GM19455 (cell line): ENCODE data around the gene PRKAR1B.
A peak's percentile ranks its signal among the peaks of the same experiment; 100 is the strongest.

Experiments used
- ATAC-seq: cut with Tn5 transposase; IDR thresholded peaks from one replicate; pipeline ENCODE4 v1.9.1; 2021; ENCODE audit not compliant: unreplicated experiment

The PRKAR1B gene

DNA sequence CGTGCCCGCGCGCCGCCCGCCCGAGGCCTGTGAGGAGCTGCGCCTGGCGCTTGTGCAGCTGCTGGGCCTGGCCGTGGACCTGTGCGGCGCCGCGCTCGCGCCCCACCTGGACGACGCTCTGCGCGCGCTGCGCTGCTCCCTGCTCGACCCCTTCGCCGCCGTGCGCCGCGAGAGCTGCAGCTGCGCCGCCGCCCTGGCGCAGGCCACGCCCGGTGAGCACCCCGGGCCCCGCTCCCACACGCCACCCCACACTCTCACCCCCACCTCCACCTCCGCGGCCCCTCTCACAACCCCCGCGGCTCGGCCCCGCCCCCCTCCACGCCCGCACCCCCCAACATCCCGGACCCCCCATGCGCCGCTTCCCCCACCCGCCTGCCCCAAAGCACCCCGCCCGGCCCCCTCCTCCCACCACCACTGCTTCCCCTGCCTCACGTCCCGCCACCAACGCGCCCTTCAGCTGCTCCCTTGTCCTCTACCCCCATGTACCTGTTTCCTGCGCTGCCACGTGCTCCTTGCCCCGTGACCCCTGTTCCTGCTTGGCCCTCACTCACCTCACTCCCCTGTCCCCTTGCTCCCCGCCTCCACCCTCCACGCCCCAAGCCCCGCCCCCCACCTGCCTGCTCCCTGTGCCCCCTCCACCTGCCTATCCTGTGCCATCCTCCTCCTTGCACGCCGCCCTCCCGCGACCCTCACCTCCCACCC lies at the start of gene PRKAR1B:
TSS of gene PRKAR1B (minus strand) at position 178 of the 702 bp plus-strand sequence. CDS start 15,776 bp downstream, outside the sequence.
- peak; percentile 45 for ATAC-seq

DNA sequence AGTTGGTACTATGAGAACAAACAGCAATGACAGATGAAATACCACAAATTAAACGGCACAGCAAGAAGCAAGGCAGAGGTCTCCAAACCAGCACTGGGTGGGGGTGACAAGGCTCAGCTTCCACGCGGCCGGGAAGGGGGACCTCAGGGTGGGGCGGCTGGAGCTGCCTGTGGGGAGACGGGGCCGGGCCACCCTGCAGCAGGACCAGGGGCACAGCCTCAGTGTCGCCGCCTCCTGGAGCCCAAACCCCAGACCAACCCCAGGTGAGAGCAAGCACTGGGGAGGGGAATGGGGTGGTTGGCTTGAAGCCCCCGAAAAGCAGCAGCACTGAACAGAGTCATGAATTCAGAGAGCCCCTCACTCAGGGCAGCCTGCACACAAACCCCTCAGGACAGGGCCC lies 49.3 kb upstream of the PRKAR1B start:
- no peak for ATAC-seq

DNA sequence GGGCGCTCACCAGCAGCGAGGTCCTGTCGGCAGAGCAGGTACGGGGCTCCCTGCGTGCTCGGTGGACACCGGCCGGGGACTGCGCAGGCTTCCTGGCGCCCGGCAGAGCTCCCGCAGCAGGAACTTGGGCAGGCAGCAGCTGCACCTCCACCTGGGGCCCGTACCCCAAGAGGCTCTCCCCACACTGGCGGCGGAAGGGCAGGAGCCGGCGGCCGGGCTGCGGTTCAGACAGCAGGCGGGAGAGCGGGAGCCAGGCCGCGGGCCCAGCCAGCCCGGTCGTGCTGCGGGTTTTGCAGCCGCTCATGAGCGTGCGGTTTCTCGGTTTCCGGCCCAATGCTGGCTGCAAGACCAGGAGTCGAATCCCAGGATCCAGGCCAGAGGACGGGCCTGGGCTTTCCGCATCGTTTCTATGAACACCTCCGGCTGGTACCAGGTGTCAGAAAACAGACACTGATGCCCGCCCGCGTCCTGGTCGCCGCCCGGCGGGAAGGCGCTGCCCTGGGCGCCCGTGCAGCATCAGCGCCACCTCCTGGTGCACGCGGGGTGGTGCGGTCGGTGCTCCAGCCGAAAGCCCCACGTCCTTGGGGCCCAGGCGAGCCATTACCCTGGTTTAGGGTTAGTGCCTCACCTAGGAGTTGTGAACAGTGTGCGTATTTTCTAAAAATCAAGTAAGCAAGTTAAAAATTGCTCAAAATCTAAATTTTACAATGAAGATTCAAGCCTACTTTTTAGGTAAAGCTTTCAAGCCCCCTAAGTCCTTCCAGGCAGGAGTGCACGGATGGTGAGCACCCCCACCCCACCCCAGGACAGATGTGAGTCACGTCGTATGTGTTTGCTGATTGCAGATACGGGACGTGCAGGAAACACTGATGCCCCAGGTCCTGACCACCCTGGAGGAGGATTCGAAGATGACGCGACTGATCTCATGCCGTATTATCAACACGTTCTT lies 47.4 kb upstream of the PRKAR1B start:
- ATAC-seq, result no peak

DNA sequence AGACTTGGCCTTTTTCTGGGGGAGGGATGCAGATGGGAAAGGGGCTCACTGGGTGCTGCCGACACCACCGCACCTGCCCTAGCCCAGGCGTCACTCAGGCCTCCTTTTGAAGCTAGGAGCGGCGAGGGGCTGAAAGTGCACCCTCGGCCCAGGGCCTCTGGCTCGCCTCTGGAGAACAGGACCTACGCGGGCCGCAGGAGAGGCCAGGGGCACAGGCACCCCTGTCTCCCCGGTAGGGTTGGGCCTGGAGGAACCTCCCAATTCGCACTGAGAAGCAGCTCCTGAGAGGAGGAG lies 46.5 kb upstream of the PRKAR1B start:
- ATAC-seq, result no peak

DNA sequence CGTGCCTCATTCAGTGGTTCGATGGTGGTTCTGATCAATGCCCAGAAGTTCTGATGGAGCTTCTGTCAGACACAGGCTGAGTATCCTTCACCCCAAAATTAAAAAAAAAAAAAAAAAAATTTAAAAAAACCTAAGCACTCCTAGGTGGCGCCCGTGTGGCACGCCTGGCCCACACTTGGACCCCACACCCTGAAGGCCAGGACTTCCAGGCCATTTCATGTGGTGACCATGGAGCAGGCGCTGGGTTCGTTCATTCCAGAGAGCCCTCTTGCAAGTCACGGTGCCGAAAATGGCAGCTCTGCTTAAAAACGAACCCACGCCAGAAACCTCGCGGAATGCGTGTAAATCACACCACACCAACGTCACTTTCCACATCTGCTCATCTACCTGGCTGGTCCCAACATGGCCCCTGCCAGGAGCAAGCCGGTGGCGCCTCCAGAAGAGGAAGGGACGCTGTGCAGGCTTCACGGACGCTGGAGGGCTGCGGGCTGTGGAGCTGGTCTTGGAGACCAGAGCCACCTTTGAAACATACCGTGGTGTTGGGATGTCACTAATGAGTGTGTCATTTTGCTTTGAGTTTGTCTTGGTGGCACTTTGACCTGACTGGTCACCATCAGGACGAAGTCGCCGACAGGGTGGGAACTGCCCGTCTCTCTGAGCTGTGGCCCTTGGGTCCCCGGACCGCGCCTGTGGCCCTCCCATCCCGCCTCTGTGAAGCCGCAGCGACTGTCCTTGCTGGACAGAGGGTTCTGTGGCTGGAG lies 46.0 kb upstream of the PRKAR1B start:
- ATAC-seq, result no peak

DNA sequence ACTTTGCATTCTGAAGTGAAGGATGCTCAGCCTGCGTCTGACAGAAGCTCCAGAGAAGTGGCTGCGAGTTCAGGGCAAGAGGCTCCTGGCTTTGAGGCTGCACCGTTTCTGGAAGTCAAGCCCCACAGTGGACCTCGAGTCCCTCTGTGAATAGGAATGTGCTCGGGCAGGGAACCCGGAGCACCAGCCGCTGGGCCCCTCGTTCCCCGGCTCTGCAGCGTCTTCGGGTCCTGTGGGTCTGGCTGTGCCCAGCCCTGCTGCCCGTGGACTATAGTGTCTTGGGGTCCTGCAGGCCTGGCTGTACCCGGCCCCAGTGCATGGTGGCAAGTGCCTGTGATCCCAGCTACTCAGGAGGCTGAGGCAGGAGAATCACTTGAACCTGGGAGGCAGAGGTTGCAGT lies 45.3 kb upstream of the PRKAR1B start:
- no peak for ATAC-seq

DNA sequence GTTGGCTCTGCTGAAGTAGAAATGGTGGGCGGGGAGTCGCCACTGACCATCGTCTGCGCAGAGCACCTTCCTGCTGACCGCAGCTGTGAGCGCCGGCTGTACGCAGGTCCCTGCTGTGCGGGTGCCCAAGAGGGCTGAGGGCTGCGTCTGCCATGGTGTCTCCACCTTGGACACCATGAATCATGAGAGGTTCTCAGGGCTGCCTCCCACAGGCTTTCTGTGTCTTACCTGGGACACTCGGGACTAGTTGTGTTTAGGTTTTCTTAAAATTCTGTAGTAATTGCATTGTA lies 44.9 kb upstream of the PRKAR1B start:
- no peak for ATAC-seq

DNA sequence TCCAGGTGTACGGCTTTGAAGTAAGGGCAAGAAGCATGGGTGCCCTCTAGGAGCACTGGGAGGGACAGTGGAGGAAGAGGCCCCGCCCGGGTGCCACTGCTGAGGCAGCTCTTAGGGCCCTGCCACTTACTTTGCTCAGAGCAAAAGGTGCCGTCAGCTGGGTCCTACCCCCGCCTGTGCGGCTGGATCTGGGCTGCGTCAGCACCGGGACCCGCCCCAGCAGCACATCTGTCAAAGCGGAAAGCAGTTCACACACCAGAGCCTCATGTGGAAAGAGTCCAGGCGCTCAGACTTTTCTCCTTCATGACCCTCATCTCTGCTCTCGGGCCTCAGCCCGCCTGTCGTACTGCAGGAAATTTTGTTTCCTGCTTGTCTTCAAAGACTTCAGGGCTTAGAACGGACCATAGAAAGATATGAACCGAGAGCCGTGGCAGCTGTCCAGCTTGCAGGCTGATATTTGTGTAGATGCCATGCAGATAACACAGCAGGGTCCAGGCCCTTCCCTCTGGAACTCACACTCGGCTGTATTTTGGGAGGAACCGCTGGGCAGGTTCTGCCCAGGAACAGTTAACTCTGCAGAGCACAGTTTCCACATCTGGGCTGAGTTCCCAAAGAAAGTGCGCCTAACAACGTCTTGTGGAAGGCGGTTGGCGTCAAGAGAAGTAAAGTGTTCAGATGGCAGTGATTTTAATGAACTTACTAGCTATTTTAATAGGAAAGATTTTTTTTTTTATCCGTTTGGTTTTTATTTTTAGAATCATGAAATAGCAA lies 44.3 kb upstream of the PRKAR1B start:
- ATAC-seq, result no peak

DNA sequence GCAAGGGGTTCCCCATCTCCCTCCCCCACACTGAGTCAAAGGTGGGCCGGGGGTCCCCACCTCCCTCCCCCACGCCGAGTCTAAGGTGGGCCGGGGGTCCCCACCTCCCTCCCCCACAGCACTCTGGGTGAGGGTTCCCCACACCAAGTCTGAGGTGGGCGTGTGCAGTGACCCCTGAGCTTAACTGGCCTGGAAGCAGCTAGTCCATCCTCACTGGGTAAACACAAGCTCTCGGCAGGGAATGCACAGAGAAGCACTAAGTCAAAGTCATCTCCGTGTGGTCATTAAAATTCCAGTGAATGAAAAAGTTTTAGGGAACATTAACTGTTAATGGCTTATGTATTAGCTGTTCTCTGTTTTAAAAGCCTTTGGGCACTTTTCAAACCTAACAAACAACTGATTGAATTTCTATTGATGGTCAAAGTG lies 43.7 kb upstream of the PRKAR1B start:
- no peak for ATAC-seq

DNA sequence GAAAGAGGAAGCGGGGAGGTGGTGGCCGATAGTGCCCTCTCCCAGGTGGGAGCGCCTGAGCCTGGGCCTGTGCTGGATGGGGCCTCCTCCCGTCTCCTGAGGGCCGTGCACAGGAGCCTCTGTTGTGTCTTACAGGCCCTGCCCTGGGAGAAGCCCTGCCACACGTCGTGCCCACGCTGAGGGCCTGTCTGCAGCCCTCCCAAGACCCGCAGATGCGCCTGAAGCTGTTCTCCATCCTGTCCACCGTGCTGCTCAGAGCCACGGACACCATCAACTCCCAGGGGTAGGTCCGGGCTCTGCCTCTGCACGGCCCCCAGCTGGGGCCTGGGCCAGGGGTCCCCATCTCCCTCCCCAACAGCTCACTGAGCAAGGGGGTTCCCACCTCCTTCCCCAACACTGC lies 43.3 kb upstream of the PRKAR1B start:
- ATAC-seq, result no peak

DNA sequence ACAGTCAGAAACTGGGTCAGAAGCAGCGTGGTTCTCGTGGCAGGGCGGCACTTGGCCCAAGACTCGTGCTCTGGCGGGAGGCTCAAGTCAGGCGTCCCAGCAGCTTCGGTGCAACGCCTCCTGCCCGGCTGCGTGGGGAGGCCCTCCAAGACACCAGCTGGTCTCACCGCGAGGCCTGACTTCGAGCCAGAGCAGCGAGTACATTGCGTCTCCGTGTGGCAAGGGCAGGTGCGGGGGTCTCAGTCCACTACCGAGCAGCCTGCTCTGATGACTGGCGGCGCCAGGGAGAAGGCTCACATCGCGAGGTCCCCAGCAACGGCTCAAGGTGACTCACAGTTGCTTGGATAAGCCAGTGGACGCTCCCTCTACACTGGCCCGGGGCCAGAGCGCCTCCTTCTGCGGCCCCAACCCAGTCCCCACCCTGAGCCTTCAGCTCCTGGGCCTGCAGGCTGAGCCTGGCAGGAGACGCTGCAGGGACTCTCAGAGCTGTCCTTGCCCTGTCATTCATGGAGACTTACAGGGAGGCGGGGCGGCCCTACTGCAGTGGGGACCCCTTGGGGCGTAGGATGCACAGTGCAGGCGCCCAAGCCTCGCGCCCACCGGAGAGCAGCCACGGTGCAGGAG lies 41.9 kb upstream of the PRKAR1B start:
- ATAC-seq, result no peak

DNA sequence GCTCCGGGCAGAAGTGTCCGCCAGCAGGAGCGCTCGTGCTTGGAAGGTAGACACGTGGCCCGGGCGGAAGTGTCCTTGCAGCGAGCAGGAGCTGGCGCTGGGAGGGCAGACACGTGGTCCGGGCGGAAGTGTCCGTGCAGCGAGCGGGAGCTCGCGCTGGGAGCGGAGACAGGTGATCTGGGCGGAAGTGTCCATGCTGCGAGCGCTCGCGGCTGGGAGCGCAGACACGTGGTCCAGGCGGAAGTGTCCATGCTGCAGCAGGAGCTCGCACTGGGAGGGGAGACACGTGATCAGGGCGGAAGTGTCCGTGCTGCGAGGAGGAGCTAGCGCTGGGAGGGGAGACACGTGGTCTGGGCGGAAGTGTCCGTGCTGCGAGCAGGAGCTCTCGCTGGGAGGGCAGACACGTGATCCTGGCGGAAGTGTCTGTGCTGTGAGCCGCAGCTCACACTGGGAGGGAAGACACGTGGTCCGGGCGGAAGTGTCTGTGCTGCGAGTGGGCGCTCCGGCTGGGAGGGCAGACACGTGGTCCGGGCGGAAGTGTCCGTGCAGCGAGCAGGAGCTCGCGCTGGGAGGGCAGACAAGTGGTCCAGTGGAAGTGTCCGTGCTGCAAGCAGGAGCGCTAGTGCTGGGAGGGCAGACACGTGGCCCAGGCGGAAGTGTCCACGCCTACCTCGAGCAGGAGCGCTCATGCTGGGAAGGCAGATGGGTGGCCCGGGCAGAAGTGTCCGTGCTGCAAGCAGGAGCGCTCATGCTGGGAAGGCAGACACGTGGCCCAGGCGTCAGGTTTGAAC lies 41.1 kb upstream of the PRKAR1B start:
- ATAC-seq, result no peak

DNA sequence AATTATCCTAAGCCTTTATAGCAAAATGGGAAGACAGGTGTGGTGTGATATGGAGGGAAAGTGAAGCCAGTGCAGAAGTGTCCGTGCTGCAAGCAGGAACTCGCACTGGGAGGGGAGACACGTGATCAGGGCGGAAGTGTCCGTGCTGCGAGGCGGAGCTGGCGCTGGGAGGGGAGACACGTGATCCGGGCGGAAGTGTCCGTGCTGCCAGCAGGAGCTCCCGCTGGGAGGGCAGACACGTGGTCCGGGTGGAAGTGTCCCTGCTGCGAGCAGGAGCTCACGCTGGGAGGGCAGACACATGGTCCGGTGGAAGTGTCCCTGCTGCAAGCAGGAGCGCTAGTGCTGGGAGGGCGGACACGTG lies 40.5 kb upstream of the PRKAR1B start:
- ATAC-seq, result no peak

DNA sequence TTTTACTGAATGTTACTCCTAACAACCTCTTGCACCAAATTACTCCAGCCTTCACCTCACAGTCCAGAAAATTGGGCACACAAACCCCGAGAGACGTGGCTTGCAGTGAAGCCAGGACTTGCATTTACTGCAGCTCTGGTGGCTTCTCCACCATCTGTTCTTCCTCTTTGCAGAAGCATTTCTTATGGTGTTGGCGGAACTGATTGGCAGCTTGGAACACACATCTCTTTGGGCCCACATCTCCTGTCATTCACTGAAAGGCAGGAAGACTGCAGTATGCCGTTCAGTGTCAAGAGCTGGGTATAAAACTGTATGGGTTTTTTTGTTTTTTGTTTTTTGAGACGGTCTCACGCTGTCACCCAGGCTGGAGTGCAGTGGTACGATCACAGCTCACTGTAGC lies 38.3 kb upstream of the PRKAR1B start:
- ATAC-seq, result no peak

DNA sequence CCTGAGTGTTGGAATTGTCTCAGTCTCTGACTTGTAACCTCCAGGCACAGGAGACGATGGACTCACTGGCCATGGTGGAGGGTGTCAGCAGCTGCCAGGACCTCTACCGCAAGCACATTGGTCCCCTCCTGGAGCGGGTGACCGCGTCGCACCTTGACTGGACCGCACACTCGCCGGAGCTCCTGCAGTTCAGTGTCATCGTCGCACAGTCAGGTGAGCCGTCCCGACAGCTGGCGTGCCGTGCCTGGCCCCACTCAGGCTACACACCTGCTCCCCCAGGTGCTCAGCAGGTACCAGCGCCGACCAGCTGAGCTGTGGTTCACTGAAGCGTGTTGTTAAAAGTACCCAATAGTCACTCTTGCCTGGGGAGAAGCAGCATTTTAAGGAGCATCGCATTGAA lies 36.7 kb upstream of the PRKAR1B start:
- ATAC-seq, result no peak

DNA sequence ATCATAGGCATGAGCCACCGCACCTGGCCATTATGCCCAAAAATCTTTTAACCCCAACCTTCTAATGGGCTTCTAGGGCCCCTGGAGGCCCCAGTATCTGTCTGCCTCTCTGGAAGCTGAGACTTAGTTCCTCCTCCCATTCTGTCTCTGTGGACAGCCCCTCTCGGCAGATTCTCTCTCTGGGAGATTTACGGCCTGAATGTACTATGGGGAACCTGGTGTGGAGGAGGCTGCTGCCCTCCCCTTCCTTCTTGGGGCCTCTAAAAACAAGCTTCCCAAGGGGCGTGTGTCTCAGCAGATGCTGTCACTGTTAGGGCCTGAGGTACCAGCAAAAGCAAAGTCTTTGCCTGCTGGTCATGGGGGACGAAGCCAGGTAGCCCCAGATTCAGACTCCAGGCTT lies 35.8 kb upstream of the PRKAR1B start:
- no peak for ATAC-seq

DNA sequence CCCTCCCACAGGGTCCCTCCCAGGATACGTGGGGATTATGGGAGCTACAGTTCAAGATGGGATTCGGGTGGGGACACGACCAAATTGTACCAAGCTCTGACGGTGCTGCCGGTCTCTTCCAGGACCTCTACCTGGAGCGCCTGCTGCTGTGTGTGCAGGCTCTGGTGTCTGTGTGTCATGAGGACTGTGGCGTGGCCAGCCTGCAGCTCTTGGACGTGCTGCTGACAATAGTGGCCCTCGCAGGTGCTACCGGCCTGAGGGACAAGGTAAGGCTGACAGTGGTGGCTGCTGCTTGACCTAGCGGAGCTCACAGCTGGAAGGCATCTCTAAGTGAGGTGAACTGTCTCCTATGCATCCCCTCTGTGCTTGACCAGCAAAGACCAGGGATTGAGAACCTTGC lies 34.5 kb upstream of the PRKAR1B start:
- ATAC-seq, result no peak

DNA sequence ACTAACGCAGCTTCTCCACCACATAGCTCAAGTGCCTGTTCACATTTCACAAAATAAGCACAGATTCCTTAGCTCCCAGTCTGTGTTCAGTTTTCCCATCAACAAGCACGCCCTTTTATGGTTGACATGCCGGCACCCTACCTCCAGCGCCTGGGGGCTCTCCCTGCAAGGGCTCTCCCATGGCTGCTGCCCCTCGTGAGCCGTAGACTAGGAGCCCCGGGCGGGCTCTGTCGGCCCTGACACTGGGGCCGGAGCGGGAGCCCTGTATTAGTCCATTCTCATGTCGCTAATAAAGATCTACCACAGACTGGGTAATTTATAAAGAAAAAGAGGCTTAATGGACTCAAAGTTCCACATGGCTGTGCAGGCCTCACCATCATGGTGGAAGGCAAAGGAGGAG lies 34.0 kb upstream of the PRKAR1B start:
- ATAC-seq, result no peak

DNA sequence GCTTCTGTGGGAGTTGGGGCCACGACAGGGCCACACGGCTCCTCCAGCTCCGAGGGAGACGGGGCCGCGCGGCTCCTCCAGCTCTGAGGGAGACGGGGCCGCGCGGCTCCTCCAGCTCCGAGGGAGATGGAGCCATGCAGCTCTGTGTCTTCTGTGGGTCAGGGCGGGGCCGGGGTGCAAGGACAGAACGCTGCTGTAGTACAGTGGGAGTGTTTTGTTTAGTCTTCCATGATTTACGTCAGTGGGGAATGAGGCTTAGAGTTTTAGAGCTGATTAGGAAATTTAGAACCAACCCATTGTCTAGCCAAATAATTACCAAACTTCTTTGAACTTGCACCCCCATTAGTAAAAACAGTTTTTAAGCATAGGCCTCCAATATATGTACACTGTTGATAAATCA lies 32.9 kb upstream of the PRKAR1B start:
- ATAC-seq, result no peak

DNA sequence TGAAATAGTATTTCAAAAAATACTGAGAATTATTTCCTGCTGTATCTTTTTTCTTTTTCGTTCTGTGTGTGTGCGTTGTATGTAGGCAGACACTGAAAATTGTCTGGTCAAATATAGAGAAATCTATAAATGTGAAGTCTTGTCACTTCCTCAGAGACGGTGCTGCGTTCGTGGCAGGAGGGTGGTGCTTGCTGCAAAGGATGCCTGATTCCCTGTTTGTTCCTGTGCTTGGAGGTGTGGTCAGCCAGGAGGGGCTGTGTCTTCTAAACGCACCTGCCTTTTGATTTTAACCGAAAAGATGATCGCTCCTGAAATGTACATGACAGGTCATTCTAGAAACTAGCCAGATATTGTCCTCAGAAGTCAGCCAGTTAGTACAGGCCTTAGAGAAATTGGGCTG lies 32.5 kb upstream of the PRKAR1B start:
- no peak for ATAC-seq
